GM10266 (cell line): ENCODE results near the gene BCAS3.

Experiments used
- DNase-seq: peaks from one replicate; pipeline ENCODE4 v3.0.0; 2012; ENCODE audit errors: extremely low spot score
- CTCF ChIP-seq: IDR thresholded peaks from 2 replicates; pipeline ENCODE4 v1.5.1; 2012; ENCODE audit warnings: mild to moderate bottlenecking, low read depth; ENCODE audit not compliant: control insufficient read depth, insufficient read depth; ENCODE audit errors: missing control alignments

BCAS3 gene

GRCh38 chr17:61310590-61310989 lies 632.9 kb downstream of the BCAS3 start:
- TF ChIP-seq CTCF, result no peak
- no peak for DNase-seq

- TF ChIP-seq CTCF, result no peak
- no peak for DNase-seq
Measured at GRCh38 chr17:61312406-61313295, 635.0 kb downstream of the BCAS3 start.

- no peak for TF ChIP-seq CTCF
- no peak for DNase-seq
Measured at GRCh38 chr17:61313461-61314326, 636.0 kb downstream of the BCAS3 start.

GRCh38 chr17:61314368-61315078 lies 636.9 kb downstream of the BCAS3 start:
- no peak for DNase-seq
- no peak for TF ChIP-seq CTCF

GRCh38 chr17:61316633-61317032 lies 639.0 kb downstream of the BCAS3 start:
- DNase-seq, result no peak
- TF ChIP-seq CTCF, result no peak

- TF ChIP-seq CTCF, result no peak
- DNase-seq, result no peak
Measured at GRCh38 chr17:61317779-61318178, 640.1 kb downstream of the BCAS3 start.
